NOMO-1 (cell line): ENCODE data around the gene SERPINE1.
"Not testable (repeated sequence)": the region's sequence is repeated elsewhere in the genome, so short reads cannot be mapped to it uniquely, and the experiment has no call there.

Experiments
- DNase-seq, 2 experiments: peaks; one replicate each; lab custom pipeline; 2025; ENCODE audit not compliant: unreplicated experiment in 2 of 2; lab: John Stamatoyannopoulos, UW

Gene SERPINE1

DNA sequence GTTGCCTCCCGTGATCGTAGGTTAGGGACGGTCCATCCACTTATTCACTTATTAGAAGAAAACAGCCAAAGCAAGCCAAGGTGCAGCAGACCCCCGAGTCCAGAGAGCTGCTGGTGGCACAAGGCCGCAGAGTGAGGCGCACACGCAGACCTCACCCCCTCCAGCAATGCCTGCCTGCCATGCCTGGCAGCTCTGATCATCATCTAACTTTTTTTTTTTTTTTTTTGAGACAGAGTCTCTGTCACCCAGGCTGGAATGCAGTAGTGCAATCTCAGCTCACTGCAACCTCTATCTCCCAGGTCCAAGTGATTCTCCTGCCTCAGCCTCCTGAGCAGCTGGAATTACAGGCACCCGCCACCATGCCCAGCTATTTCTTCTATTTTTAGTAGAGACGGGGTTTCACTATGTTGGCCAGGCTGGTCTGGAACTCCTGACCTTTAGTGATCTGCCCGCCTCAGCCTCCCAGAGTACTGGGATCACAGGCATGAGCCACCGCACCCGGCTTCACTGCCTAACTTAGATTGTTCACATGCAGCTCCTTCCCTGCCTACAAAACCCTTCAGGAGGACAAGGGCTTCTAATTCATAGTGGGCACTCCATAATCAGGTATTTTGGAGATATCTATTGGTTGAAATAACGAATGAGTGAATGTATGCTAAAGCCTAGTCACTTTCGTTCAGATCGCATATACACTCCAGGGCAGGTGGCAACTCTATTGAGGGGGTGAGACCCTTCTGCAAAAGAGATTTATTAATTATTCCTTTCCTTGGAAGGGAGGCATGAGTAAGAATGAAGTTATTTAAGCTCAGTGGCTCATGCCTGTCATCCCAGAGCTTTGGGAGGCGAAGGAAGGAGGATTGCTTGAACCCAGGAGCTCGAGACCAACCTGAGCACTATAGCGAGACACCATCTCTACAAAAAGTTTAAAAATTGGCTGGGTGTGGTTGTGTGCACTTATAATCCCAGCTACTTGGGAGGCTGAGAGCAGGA, 25.8 kb upstream of the SERPINE1 start:
- no peak for DNase-seq

DNA sequence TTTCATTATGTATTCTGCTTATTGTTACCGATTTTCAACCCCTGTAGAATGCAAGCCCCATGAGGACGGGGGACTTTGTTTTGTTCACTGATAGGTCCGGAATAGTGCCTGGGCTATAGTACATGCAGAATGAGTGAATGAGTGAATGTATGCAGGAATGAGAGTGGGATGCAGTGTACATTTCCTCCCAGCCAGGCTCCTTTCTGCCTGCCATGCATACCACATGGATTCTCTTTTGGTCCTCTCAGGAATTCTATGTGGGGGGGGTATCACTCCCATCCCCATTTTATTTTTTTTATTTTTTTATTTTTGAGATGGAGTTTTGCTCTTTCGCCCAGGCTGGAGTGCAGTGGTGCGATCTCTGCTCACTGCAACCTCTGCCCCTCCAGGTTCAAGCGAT, 24.9 kb upstream of the SERPINE1 start:
- DNase-seq: no peak

DNA sequence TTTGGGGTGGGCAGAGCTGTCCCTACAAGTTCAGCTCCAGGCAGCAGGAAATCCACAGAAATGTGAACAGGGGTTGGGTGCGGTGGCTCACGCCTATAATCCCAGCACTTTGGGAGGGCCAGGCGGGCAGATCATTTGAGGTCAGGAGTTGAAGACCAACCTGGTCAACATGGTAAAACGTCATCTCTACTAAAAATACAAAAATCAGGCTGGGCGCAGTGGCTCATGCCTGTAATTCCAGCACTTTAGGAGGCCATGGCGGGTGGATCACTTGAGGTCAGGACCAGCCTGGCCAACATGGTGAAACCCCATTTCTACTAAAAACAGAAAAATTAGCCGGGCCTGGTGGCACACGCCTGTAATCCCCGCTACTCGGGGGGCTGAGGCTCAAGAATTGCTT, 23.2 kb upstream of the SERPINE1 start:
- DNase-seq: not testable (repeated sequence)

DNA sequence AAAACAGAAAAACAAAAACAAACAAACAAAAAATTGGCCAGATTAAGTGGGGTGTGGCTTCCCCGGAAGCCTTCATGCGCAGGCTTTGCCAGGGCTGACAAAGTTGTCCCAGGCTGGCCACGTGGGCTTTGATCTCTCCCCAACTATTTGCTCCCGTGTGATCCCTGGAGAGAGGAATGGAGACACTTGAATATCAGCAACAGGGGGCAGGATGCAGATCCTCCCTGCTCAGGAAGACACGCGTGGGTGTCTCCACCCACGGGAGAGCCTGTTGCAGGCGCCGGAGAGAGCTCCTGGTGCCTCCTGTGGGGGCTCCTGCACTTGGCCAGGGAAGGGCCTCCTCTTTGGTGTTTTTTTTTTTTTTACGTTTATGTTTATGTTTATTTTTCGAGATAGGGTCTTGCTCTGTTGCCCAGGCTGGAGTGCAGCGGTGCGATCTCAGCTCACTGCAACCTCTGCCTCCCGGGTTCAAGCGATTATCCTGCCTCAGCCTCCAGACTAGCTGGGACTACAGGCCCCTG, 22.7 kb upstream of the SERPINE1 start:
- DNase-seq: no peak

DNA sequence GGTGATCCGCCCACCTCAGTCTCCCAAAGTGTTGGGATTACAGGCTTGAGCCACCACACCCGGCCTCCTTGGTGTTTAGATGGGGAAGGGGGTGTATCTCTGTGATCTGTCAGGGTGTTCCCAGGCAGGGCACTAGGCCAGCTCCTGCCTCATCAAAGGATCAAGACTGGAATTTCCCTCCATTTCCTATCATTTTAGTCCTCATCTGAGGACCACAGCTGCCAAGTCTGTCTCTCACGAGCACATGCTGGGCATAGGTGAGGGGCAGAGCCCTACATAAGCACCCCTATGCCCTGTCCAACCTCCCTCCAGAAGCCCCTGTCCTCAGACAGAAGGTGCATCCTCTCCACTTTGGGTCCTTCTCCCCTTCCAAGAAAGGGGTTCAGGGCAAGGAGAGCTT, 22.1 kb upstream of the SERPINE1 start:
- no peak for DNase-seq

DNA sequence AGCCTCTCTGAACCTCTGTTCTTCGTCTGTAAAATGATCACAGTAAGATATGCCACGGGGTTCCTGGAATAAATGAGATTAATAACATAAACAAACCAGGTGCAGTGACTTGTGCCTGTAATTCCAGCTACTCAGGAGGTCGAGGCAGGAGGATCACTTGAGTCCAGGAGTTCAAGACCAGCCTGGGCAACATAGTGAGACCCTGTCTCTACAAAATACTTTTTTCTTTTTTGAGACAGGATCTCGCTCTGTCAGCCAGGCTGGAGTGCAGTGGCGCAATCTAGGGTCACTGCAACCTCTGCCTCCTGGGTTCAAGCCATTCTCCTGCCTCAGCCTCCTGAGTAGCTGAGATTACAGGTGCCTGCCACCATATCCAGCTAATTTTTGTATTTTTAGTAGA, 21.7 kb upstream of the SERPINE1 start:
- not testable (repeated sequence) for DNase-seq

DNA sequence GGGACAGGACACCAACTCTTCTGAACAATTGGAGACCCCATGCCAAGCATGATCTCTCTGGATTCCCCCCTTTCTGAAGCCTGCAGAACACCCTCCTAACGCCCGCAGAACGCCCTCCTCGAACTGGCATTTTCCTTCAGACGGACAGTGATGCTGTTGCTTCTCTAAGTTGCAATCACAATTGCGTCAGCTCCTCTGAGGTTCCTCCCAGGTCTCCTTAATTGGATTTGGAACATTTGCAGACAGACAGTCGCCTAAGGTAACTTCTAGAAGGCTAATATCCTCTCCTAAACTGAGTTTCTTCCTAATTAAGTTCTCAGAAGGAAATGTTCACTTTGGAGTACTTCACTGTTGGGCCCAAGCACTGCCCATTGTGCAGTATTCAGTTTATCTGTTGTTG, 20.5 kb upstream of the SERPINE1 start:
- peak in 1 of 2 experiments; percentile 33 for DNase-seq

DNA sequence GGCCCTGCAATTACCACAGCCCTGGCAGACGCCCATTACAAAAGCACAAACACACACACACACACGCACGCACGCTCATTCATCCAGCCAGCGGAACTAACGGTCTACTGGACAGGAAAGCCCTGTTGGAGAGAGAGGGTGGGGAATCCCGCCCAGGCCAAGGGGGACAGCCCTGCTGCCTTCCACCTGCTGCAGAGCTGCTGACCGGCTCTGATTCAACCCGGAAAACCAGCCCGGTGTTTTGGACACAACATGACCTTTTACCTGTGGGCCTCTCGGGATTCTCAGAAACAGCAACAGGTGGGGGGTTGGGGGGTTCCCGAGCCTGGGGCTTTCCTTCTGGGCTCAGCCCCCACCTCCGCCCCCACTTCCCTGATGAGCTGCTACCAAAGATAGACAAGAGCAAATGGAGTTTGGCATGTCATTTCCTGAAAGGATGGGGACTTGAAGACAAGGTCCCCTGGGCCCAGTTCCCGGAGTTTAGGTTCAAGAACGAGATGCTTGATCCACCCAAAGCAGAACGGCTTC, 18.5 kb upstream of the SERPINE1 start:
- peak; percentile 24 to 63 for DNase-seq

DNA sequence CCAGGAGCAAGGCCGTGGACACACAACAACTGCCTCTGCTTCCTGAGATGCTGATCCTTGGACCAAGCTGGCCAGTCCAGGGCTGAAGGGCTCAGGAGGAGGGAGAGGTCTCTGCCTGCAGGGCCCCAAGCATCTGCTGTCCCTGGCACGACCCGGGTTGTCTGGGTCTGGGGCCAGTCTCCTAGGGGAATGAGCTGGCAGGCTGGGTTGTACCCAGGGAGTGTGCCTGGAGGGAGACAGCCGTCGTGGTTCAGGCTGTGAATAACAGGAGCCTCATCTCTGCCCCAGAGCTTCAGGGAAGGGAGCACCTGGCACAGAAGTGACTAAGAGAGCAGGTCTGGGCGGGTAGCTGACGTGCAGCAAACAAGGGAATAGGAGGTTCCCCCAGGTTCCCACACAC, 17.9 kb upstream of the SERPINE1 start:
- DNase-seq: no peak

DNA sequence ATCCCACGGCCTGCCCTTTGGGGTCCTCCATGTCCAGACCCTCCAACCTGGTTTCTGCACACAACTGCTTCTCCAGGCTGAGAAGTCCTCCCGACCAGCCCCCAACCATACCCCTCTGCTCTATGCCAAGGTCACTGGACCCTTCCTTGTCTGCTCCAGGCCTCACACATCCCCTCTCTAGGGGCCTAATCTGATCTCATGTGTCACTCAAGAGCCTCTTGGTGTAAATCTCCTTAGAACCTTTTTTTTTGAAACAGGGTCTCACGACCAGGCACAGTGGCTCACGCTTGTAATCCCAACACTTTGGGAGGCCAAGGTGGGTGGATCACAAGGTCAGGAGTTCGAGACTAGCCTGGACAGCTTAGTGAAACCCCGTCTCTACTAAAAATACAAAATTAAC, 17.5 kb upstream of the SERPINE1 start:
- no peak for DNase-seq

DNA sequence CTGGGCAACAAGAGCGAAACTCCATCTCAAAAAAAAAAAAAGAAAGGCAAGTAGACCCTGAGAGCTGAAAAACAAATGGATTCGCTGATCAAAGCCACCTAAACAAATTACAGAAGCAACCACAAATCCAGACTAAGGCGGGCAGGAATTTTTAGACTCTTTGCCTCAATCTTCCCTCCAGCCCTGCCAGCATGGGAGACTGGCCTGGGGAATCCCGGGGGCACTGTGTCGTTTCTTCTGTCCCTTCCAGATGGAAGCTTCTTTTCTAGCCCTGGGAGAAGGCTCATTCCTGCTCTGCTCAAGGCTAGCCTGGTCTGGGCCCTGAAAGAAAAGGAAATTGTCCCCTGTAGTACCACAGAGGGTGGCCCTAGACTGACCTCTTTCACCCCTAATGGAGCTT, 15.6 kb upstream of the SERPINE1 start:
- no peak for DNase-seq

DNA sequence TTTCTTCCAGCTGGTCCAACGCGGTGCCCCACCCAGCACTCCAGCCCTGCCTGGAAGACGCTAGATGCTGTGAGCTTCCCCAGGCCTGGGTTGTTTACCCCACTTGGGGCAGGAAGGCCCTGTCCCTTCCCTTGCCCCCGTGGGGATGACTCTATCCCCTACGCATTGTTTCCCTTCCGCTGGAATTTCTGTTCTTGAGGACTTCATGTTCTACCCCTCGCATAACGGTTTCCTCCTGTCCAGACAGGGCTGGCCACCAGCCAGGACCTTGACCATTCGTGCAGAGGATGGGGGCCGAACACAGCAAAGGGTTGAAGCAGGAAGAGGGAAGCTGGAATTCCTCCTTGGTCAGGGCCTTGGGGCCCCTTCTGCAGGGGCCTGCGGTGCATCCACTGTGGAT, 14.7 kb upstream of the SERPINE1 start:
- no peak for DNase-seq

DNA sequence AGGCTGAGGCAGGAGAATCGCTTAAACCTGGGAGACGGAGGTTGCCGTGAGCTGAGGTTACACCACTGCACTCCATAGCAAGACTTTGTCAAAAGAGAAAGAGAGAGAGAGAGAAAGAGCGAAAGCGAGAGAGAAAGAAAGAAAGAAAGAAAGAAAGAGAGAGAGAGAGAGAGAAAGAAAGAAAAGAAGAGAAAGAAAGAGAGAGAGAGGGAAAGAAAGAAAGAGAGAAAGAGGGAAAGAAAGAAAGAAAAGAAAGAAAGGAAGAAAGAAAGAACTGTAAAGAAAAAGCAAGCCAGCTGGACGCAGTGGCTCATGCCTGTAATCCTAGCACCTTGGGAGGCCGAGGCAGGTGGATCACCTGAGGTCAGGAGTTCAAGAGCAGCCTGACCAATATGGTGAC, 13.8 kb upstream of the SERPINE1 start:
- not testable (repeated sequence) for DNase-seq

DNA sequence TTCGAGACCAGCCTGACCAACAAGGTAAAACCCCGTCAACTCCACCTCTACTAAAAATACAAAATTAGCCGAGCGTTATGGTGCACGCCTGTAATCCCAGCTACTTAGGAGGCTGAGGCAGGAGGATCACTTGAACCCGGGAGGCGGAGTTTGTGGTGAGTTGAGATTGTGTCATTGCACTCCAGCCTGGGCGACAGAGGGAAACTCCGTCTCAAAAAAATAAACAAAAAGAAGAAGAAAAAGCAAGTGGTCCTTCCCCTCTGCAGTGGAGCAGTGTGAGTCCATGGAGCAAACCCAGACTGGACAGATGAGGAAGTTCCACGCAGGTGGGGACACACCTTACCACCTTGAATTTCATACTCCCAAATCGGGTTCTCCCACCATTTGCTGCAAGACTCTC, 13.1 kb upstream of the SERPINE1 start:
- DNase-seq: no peak

DNA sequence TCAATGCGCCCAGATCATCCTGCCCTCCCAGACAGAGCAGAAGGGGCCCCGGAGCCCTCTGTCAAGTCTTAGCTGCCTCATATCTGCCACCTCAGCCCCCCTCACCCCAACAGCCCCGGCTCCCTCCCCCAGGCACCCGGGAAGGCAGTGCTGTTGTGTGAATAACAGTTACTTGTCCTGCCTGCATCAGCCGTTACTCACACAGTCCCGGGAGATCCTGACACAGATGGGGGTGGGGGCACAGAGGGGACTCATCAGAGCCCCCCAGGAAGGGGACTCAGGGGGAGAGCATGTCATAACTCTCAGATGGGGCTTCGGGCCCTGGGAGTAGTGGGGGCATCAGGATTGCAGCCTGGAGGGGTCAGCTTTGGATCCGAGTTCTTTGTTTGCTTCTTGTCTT, 12.4 kb upstream of the SERPINE1 start:
- DNase-seq: no peak

DNA sequence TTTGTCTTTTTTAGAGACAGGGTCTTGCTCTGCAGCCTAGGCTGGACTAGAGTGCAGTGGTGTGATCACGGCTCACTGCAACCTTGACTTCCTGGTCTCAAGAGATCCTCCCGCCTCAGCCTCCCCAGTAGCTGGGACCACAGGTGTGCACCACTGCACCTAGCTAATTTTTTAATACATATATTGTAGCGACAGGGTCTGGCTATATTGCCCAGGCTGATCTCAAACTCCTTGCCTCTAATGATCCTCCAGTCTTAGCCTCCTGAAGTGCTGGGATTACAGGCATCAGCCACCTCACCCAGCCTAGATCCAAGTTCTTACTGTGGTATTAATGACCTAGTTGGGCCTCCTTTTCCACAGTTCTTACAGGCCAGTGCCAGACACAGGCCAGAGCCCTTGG, 11.7 kb upstream of the SERPINE1 start:
- DNase-seq: no peak

DNA sequence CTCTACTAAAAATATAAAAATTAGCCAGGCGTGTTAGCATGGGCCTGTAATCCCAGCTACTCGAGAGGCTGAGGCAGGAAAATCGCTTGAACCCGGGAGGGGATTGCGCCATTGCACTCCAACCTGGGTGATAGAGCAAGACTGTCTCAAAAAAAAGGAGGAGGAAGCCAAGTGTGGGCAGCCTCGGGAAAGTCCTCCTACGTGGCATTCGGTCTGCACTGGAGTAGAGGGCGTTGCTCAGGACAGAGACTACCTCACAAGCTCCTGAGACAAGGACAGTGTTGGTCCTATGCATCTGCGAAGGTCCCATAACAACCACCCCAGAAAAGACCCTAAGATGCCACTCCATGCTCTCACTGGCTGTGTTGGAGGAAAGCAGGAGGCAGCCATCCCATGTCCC, 10.0 kb upstream of the SERPINE1 start:
- DNase-seq: no peak

DNA sequence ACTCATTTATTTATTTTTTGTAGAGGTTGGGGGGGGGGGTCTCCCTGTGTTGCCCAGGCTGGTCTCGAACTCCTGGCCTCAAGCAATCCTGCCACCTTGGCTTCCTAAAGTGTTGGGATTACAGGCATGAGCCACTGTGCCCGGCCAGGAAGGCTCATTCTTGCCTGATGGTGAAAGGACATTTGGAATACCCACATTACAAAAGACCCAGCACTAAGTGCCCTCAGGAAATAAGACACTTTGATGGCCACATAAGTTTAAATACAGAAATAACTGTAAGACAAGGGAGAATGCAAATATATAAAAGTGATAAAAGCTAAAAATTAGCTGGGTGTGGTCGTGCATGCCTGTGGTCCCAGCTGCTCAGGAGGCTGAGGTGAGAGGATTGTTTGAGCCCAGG, 8.0 kb upstream of the SERPINE1 start:
- no peak for DNase-seq

DNA sequence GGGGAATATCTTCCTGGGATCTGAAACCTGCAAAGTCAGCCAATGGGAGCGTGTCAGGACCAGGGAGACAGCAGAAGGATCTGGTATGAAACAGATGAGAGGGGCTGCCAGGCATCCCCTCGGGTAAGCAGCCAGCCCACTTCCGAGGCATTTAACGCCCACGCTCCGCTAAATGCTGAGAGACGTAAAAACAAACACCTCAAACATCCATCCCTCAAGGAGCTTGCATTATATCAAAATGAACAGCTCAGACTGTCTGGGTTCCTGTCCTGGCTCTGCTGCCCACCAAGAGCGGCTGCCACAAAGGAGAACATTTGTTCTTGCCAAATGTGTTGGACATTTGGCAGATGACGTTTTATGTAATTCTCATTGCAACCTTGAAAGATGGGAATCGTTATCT, 7.0 kb upstream of the SERPINE1 start:
- DNase-seq: no peak

DNA sequence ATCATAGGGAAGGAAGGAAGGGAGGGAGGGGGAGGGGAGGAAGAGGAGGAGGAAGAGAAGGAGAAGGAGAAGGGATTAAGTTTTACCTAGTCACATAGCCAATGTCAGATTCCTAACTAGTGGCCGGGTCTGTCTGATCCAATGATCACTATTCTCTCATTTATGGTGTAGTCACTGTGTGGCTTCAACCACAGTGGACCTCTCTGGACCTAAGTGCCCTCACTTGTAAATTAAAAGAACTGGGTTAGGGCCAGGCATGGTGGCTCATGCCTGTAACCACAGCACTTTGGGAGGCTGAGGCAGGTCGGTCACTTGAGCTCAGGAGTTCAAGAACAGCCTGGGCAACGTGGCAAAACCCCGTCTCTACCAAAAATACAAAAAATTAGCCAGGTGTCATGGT, 6.6 kb upstream of the SERPINE1 start:
- DNase-seq: no peak

DNA sequence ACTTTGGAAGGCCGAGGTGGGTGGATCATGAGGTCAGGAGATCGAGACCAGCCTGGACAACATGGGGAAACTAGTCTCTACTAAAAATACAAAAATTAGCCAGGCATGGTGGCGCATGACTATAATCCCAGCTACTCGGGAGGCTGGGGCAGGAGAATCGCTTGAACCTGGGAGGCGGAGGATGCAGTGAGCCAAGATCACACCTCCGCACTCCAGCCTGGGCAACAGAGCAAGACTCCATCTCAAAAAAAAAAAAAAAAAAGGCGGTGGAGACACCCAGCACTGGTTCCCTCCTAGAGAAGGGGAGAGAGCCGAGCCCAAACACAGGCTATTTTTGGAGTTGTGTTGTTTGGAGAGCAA, 5.3 kb upstream of the SERPINE1 start:
- DNase-seq: not testable (repeated sequence)
